SK-N-SH (cell line): ENCODE measurements around the gene NBDY. TPM values are rescaled to one million over a fixed set of nuclear protein-coding genes. Genes with fewer than 3 reads are reported as not detected.

ENCODE experiments used
- CTCF ChIA-PET: fragments of 300-600, 350-600 bp; formaldehyde crosslinking; extraction: SDS; loops from one replicate; lab custom pipeline; 2021; lab: Yijun Ruan, JAX
- POLR2A ChIA-PET: fragments of 350-600 bp; sonication (Branson Sonifier 250); formaldehyde crosslinking; extraction: SDS; loops from one replicate; lab custom pipeline; 2020; ENCODE audit warnings: antibody characterized with exemption, inconsistent platforms; lab: Yijun Ruan, JAX
- DNase-seq: peaks from one replicate; pipeline ENCODE4 v3.0.0; 2012
- H2AFZ ChIP-seq: fragments of 200-600 bp; sonication (generic); 2 replicates; pipeline ENCODE4 v1.8.1; 2016; ENCODE audit warnings: antibody characterized with exemption, mild to moderate bottlenecking, low read depth
- H3F3A ChIP-seq: fragments of 200-600 bp; sonication (generic); replicated peaks from 2 replicates; pipeline ENCODE3; 2016; ENCODE audit warnings: antibody characterized with exemption, mild to moderate bottlenecking; ENCODE audit not compliant: insufficient read depth
- H3K27ac ChIP-seq, 2 experiments: fragments of 200-500 bp in 1 of 2; fragments of 200-600 bp in 1 of 2; sonication (Bioruptor generic) in 1 of 2; sonication (generic), shearing (Covaris generic) in 1 of 2; 2 replicates each; pipeline versions ENCODE4 v1.5.1 to v1.6.1; 2014 to 2016; ENCODE audit warnings: low read depth in 2 of 2, inconsistent platforms in 1 of 2, low read length in 1 of 2, mild to moderate bottlenecking in 1 of 2, mixed read lengths in 1 of 2
- H3K27me3 ChIP-seq: fragments of 200-600 bp; sonication (generic), shearing (Covaris generic); 2 replicates; pipeline ENCODE4 v1.6.1; 2016; ENCODE audit warnings: mixed run types; ENCODE audit not compliant: insufficient read depth
- H3K36me3 ChIP-seq, 2 experiments: fragments of 200-500 bp in 1 of 2; fragments of 200-600 bp in 1 of 2; sonication (Bioruptor generic) in 1 of 2; sonication (generic) in 1 of 2; replicated peaks in 1 of 2; 2 replicates each; pipeline versions ENCODE3 to v1.5.1; 2014 to 2016; ENCODE audit warnings: low read length in 1 of 2, mild to moderate bottlenecking in 1 of 2; ENCODE audit not compliant: insufficient read depth in 2 of 2, control insufficient read depth in 1 of 2
- H3K4me1 ChIP-seq, 2 experiments: fragments of 200-500 bp in 1 of 2; fragments of 200-600 bp in 1 of 2; sonication (Bioruptor generic) in 1 of 2; sonication (generic), shearing (Covaris generic) in 1 of 2; 2 replicates each; pipeline versions ENCODE4 v1.5.1 to v1.6.1; 2014 to 2016; ENCODE audit warnings: low read depth in 1 of 2, low read length in 1 of 2, mixed run types in 1 of 2; ENCODE audit not compliant: insufficient read depth in 2 of 2, control insufficient read depth in 1 of 2
- H3K4me2 ChIP-seq: fragments of 200-600 bp; sonication (generic), shearing (Covaris generic); 2 replicates; pipeline ENCODE4 v1.6.1; 2017; ENCODE audit warnings: mixed run types
- H3K4me3 ChIP-seq, 2 experiments: fragments of 200-500 bp in 1 of 2; fragments of 200-600 bp in 1 of 2; sonication (Bioruptor generic) in 1 of 2; sonication (generic), shearing (Covaris generic) in 1 of 2; 2 replicates each; pipeline versions ENCODE4 v1.5.1 to v1.8.1; 2014 to 2016; ENCODE audit warnings: low read depth in 2 of 2, inconsistent platforms in 1 of 2, low read length in 1 of 2, mild to moderate bottlenecking in 1 of 2, mixed read lengths in 1 of 2, moderate library complexity in 1 of 2
- H3K79me2 ChIP-seq: fragments of 200-600 bp; sonication (generic); 2 replicates; pipeline ENCODE4 v1.8.1; 2017; ENCODE audit warnings: mild to moderate bottlenecking; ENCODE audit not compliant: insufficient read depth
- H3K9ac ChIP-seq: fragments of 200-600 bp; sonication (generic); 2 replicates; pipeline ENCODE4 v1.6.1; 2017; ENCODE audit warnings: mixed run types
- H3K9me2 ChIP-seq: fragments of 200-600 bp; sonication (generic); 2 replicates; pipeline ENCODE4 v1.6.1; 2017; ENCODE audit warnings: mixed run types
- H3K9me3 ChIP-seq: fragments of 200-600 bp; sonication (generic); 2 replicates; pipeline ENCODE4 v1.6.1; 2017; ENCODE audit warnings: mixed run types, mild to moderate bottlenecking, moderate library complexity
- H4K20me1 ChIP-seq: fragments of 200-600 bp; sonication (generic); 2 replicates; pipeline ENCODE4 v1.6.1; 2017; ENCODE audit warnings: mild to moderate bottlenecking, mixed run types; ENCODE audit not compliant: insufficient read depth
- CHD2 ChIP-seq: fragments of 150-350 bp; IDR thresholded peaks from 2 replicates; pipeline ENCODE4 v1.6.1; 2018; ENCODE audit warnings: low read length; ENCODE audit not compliant: partially characterized antibody
- EP300 ChIP-seq, 2 experiments: IDR thresholded peaks; 2 replicates each; pipeline versions ENCODE4 v1.4.0 to v1.6.1; 2012; ENCODE audit warnings: borderline replicate concordance in 1 of 2, low read depth in 1 of 2, low read length in 1 of 2
- EZH2phosphoT487 ChIP-seq: fragments of 200-600 bp; sonication (generic); IDR thresholded peaks from 2 replicates; pipeline ENCODE4 v1.6.1; 2017; ENCODE audit warnings: low read depth, mixed run types, mild to moderate bottlenecking, antibody characterized with exemption, moderate library complexity, borderline replicate concordance
- FOSL2 ChIP-seq: IDR thresholded peaks from 2 replicates; pipeline ENCODE4 v1.4.0; 2012; ENCODE audit warnings: low read depth, mild to moderate bottlenecking, moderate library complexity, borderline replicate concordance
- FOXJ3 ChIP-seq: sonication (generic); formaldehyde crosslinking; IDR thresholded peaks from 2 replicates; pipeline ENCODE4 v1.5.1; 2020; ENCODE audit warnings: mild to moderate bottlenecking, missing genetic modification reagents
- FOXM1 ChIP-seq: IDR thresholded peaks from 2 replicates; pipeline ENCODE4 v1.4.0; 2012; ENCODE audit warnings: low read depth, mild to moderate bottlenecking
- GABPA ChIP-seq: IDR thresholded peaks from 2 replicates; pipeline ENCODE4 v1.4.0; 2012; ENCODE audit warnings: low read depth, mild to moderate bottlenecking
- GATA2 ChIP-seq: sonication (generic); formaldehyde crosslinking; IDR thresholded peaks from 2 replicates; pipeline ENCODE4 v1.5.0; 2020; ENCODE audit warnings: mild to moderate bottlenecking, missing genetic modification reagents
- IRF3 ChIP-seq: fragments of 150-350 bp; IDR thresholded peaks from 2 replicates; pipeline ENCODE4 v1.6.1; 2016; ENCODE audit warnings: mild to moderate bottlenecking, low read depth, low read length
- JUND ChIP-seq: IDR thresholded peaks from 2 replicates; pipeline ENCODE4 v1.4.0; 2012
- MAX ChIP-seq: IDR thresholded peaks from 2 replicates; pipeline ENCODE4 v1.4.0; 2012; ENCODE audit warnings: low read depth
- MXI1 ChIP-seq: IDR thresholded peaks from 2 replicates; pipeline ENCODE4 v1.6.1; 2012; ENCODE audit warnings: mild to moderate bottlenecking, low read depth, low read length, improper control_type of control experiment
- NFIC ChIP-seq: IDR thresholded peaks from 2 replicates; pipeline ENCODE4 v1.4.0; 2012; ENCODE audit warnings: borderline replicate concordance
- POLR2AphosphoS5 ChIP-seq: IDR thresholded peaks from 2 replicates; pipeline ENCODE4 v1.6.1; 2012; ENCODE audit warnings: low read depth, low read length
- RAD21 ChIP-seq: IDR thresholded peaks from 2 replicates; pipeline ENCODE4 v1.6.1; 2012; ENCODE audit warnings: mild to moderate bottlenecking, low read length
- REST ChIP-seq: IDR thresholded peaks from 2 replicates; pipeline ENCODE4 v1.6.1; 2012; ENCODE audit warnings: mild to moderate bottlenecking, low read depth, low read length, moderate library complexity
- RFX5 ChIP-seq: IDR thresholded peaks from 2 replicates; pipeline ENCODE4 v1.6.1; 2012; ENCODE audit warnings: mild to moderate bottlenecking, improper control_type of control experiment, low read length
- RXRA ChIP-seq: IDR thresholded peaks from 2 replicates; pipeline ENCODE4 v1.4.0; 2012; ENCODE audit warnings: low read depth, mild to moderate bottlenecking, borderline replicate concordance
- SIN3A ChIP-seq: IDR thresholded peaks from 2 replicates; pipeline ENCODE4 v1.6.1; 2012; ENCODE audit warnings: low read depth, mild to moderate bottlenecking, low read length, moderate library complexity, borderline replicate concordance
- TAF1 ChIP-seq: IDR thresholded peaks from 2 replicates; pipeline ENCODE4 v1.6.1; 2012; ENCODE audit warnings: low read depth, mild to moderate bottlenecking, low read length, moderate library complexity, borderline replicate concordance
- TCF12 ChIP-seq: IDR thresholded peaks from 2 replicates; pipeline ENCODE4 v1.4.0; 2012
- USF2 ChIP-seq: fragments of 150-350 bp; IDR thresholded peaks from 2 replicates; pipeline ENCODE4 v1.6.1; 2017; ENCODE audit warnings: antibody characterized with exemption, low read length, low read depth, borderline replicate concordance
- YY1 ChIP-seq: IDR thresholded peaks from 2 replicates; pipeline ENCODE4 v1.4.0; 2012; ENCODE audit warnings: low read depth, mild to moderate bottlenecking
- ZBTB33 ChIP-seq: IDR thresholded peaks from 2 replicates; pipeline ENCODE4 v1.4.0; 2012; ENCODE audit warnings: low read depth, borderline replicate concordance
- WGBS: methylation state at CpG from one replicate; pipeline ENCODE4 v1.1.6; 2017; ENCODE audit warnings: low lambda C conversion rate; 5-methylcytosine and 5-hydroxymethylcytosine counted together
- polyA plus RNA-seq, 3 experiments: library from polyadenylated mRNA; depleted of rRNA; stranded (reverse); fragments of >200 nt; gene quantifications; 2 replicates each; pipeline ENCODE4 v1.2.3, GENCODE V29; 2012

The NBDY gene
- 56.0 and 68.2 TPM in 2 replicates for polyA plus RNA-seq (2012; rRNA removed)
- polyA plus RNA-seq (2012; cell fraction: cytosol; rRNA removed) = 58.8 and 73.1 TPM in 2 replicates
- 18.5 and 24.0 TPM in 2 replicates for polyA plus RNA-seq (2012; cell fraction: nucleus; rRNA removed)

GRCh38 chrX:56729152-56729850, at the start of gene NBDY:
Gene NBDY (plus strand): TSS chrX:56729243. CDS start chrX:56729354, 111 bp downstream.
- peaks cover 40% of the 10 kb centered on the region for H3K79me2 ChIP-seq
- CTCF ChIA-PET = interaction anchor here (1.4 to 5.0 kb wide), 2 partner anchors 447 to 1595 kb away, joined by 3 to 48 read pairs; no protein-coding TSS in a partner anchor
- POLR2A ChIA-PET = no interaction called here
- TF ChIP-seq EP300 (IDR thresholded peaks at IDR 0.05; ENCODE audit: borderline replicate concordance in 1 of 2, low read depth in 1 of 2, low read length in 1 of 2) (no peak), FOXM1 (no peak), USF2 (no peak), MXI1 (no peak), POLR2AphosphoS5 (peak; percentile 81), NFIC (no peak), RFX5 (no peak), RAD21 (no peak), REST (no peak), IRF3 (no peak), YY1 (peak; percentile 83), EZH2phosphoT487 (no peak), ZBTB33 (no peak), TAF1 (peak; percentile 54; the same call in 1 of the 2 replicates), RXRA (no peak), FOXJ3 (CRISPR knock-in tag) (no peak), TCF12 (no peak), FOSL2 (no peak; the same call in 1 of the 2 replicates), GATA2 (no peak), SIN3A (no peak), JUND (no peak), CHD2 (no peak), GABPA (peak; percentile 70), MAX (peak; percentile 39; the same call in 1 of the 2 replicates)

More at GRCh38 chrX:56729152-56729850, at the start of gene NBDY:
- Histone ChIP-seq H3K9ac (peak within 1 kb of the TSS; percentile 90), H3K4me2 (peak within 1 kb of the TSS; percentile 76), H4K20me1 (peaks cover 24% of the 10 kb centered on the region; the same call in 1 of the 2 replicates), H3K9me3 (no peaks in the 10 kb centered on the region), H3K36me3 (peaks cover 4 to 5% of the 10 kb centered on the region in 2 experiments), H2AFZ (peak within 1 kb of the TSS; percentile 92), H3F3A (peaks cover 3% of the 10 kb centered on the region), H3K9me2 (no peaks in the 10 kb centered on the region), H3K4me3 (peak within 1 kb of the TSS; percentile 72 to 87), H3K27me3 (peaks cover 4% of the 10 kb centered on the region; the same call in 1 of the 2 replicates), H3K4me1 (no peaks in the 10 kb centered on the region; a peak in 1 of 4 replicates), H3K27ac (peak within 1 kb of the TSS; percentile 81 to 89)
- DNase-seq = peak; percentile 35
- whole genome bisulfite sequencing = under 1% methylated on average over 18 of the region's 23 CpGs
